Endothelial cell of umbilical vein (primary cell): ENCODE data around the gene FABP1. TPM values are rescaled to one million over a fixed set of nuclear protein-coding genes. Genes with fewer than 3 reads are reported as not detected.

Source experiments
- BruUV-seq: library from RNA; stranded (reverse); fragments of 400-500 nt; replicated peaks from 2 replicates; lab custom pipeline; 2021; lab: Mats Ljungman, UMichigan
- CTCF ChIA-PET: fragments of 300-600, 350-600 bp; sonication (Branson Sonifier 250); formaldehyde crosslinking; loops from one replicate; lab custom pipeline; 2021; ENCODE audit warnings: antibody characterized with exemption, inconsistent platforms; lab: Charles Lee
- POLR2A ChIA-PET: fragments of 300-600, 350-600 bp; sonication (Branson Sonifier 250); formaldehyde crosslinking; loops from one replicate; lab custom pipeline; 2021; ENCODE audit warnings: antibody characterized with exemption, inconsistent platforms; lab: Charles Lee
- DNase-seq: peaks from one replicate; pipeline ENCODE4 v3.0.0-alpha.2; 2011; ENCODE audit warnings: low read depth, low spot score
- FAIRE-seq: peaks from 2 replicates; lab custom pipeline; 2011; peaks lifted over from hg19 to GRCh38; lab: Jason Lieb, UNC
- H2AFZ ChIP-seq: 2 replicates; pipeline ENCODE4 v1.6.0; 2012; ENCODE audit warnings: low read depth, low read length, control low read depth, inconsistent platforms
- H3K27ac ChIP-seq: 2 replicates; pipeline ENCODE4 v1.5.1; 2011; ENCODE audit warnings: low read depth, mild to moderate bottlenecking, control low read depth, low read length, moderate library complexity; ENCODE audit not compliant: insufficient read depth
- H3K27me3 ChIP-seq, 2 experiments: 2 replicates each; pipeline versions ENCODE4 v1.6.0 to v1.6.1; 2011; ENCODE audit warnings: low read length in 2 of 2, mixed read lengths in 1 of 2; ENCODE audit not compliant: control insufficient read depth in 2 of 2, insufficient read depth in 2 of 2
- H3K36me3 ChIP-seq, 2 experiments: 2 replicates in 1 of 2; 3 replicates in 1 of 2; pipeline ENCODE4 v1.5.1; 2011; ENCODE audit warnings: low read length in 2 of 2, mild to moderate bottlenecking in 1 of 2, moderate library complexity in 1 of 2; ENCODE audit not compliant: control insufficient read depth in 2 of 2, insufficient read depth in 2 of 2; ENCODE audit errors: extremely low read depth in 1 of 2
- H3K4me1 ChIP-seq: 3 replicates; pipeline ENCODE4 v1.5.1; 2011; ENCODE audit warnings: mild to moderate bottlenecking, low read length; ENCODE audit not compliant: control insufficient read depth, insufficient read depth; ENCODE audit errors: extremely low read depth
- H3K4me2 ChIP-seq: 2 replicates; pipeline ENCODE4 v1.6.1; 2011; ENCODE audit warnings: low read length, control low read depth, mixed read lengths; ENCODE audit not compliant: insufficient read depth
- H3K4me3 ChIP-seq, 3 experiments: fragments of 200-600 bp in 1 of 3; sonication (generic), shearing (Covaris generic) in 1 of 3; replicated peaks in 1 of 3; 2 replicates each; pipeline ENCODE4 v1.5.1; 2011 to 2016; ENCODE audit warnings: control low read depth in 3 of 3, low read length in 3 of 3, mild to moderate bottlenecking in 2 of 3, inconsistent platforms in 1 of 3, low read depth in 1 of 3, moderate library complexity in 1 of 3; ENCODE audit not compliant: insufficient read depth in 1 of 3
- H3K79me2 ChIP-seq: 2 replicates; pipeline ENCODE4 v1.6.0; 2012; ENCODE audit warnings: low read length, inconsistent platforms; ENCODE audit not compliant: control insufficient read depth, insufficient read depth
- H3K9ac ChIP-seq: replicated peaks from 2 replicates; pipeline ENCODE3; 2011; ENCODE audit warnings: low read length, control low read depth; ENCODE audit not compliant: insufficient read depth; ENCODE audit errors: extremely low read depth
- H3K9me1 ChIP-seq: replicated peaks from 3 replicates; pipeline ENCODE4 v1.6.0; 2011; ENCODE audit warnings: mild to moderate bottlenecking, low read length; ENCODE audit not compliant: control insufficient read depth, insufficient read depth; ENCODE audit errors: extremely low read depth
- H3K9me3 ChIP-seq: replicated peaks from 2 replicates; pipeline ENCODE4 v1.5.1; 2012; ENCODE audit warnings: low read length, inconsistent platforms; ENCODE audit not compliant: control insufficient read depth, insufficient read depth
- H4K20me1 ChIP-seq: replicated peaks from 2 replicates; pipeline ENCODE3; 2011; ENCODE audit warnings: mild to moderate bottlenecking, low read length; ENCODE audit not compliant: control insufficient read depth, insufficient read depth; ENCODE audit errors: extremely low read depth
- EZH2 ChIP-seq: IDR thresholded peaks from 2 replicates; pipeline ENCODE4 v1.6.1; 2012; ENCODE audit warnings: borderline replicate concordance, low read depth, mild to moderate bottlenecking, moderate library complexity, low read length, inconsistent platforms; ENCODE audit not compliant: severe bottlenecking
- FOS ChIP-seq: IDR thresholded peaks from 2 replicates; pipeline ENCODE4 v1.6.1; 2011; ENCODE audit warnings: mild to moderate bottlenecking, low read length, moderate library complexity, borderline replicate concordance; ENCODE audit not compliant: insufficient read depth
- JUN ChIP-seq: IDR thresholded peaks from 2 replicates; pipeline ENCODE4 v1.6.1; 2011; ENCODE audit warnings: borderline replicate concordance, low read depth; ENCODE audit not compliant: insufficient read length, insufficient read depth
- MAX ChIP-seq: IDR thresholded peaks from 2 replicates; pipeline ENCODE4 v1.6.1; 2011; ENCODE audit not compliant: insufficient read depth, insufficient read length
- dilution Hi-C: fragments of 300-500 bp; cut with MboI; formaldehyde crosslinking; loops from one replicate; pipeline ENCODE4 v1.15.0; 2019; ENCODE audit warnings: low sequenced_read_pairs; ENCODE audit not compliant: extremely low pct_ligation_motif_present
- intact Hi-C: fragments of 100-400 bp; cut with micrococcal nuclease; formaldehyde crosslinking; loops from one replicate; pipeline ENCODE4 v1.10.0; 2022
- polyA plus RNA-seq, 4 experiments: library from polyadenylated mRNA; depleted of rRNA in 3 of 4; stranded (reverse) in 3 of 4; unstranded in 1 of 4; fragments of >200 nt; gene quantifications; 2 replicates each; pipeline versions ENCODE4 v1.2.1 to v1.2.3, GENCODE V29; 2011 to 2012; ENCODE audit warnings: missing spikeins in 1 of 4
- total RNA-seq: library from RNA; stranded (reverse); gene quantifications from 2 replicates; pipeline ENCODE4 v1.2.3, GENCODE V29; 2021
- TF ChIP-seq, protein P1 (sequence below), 2 donors: IDR thresholded peaks; 1 replicate in 1 of 2; 2 replicates in 1 of 2; pipeline ENCODE4 v1.5.1; 2011; ENCODE audit warnings: low read length in 2 of 2, mild to moderate bottlenecking in 2 of 2, moderate library complexity in 2 of 2, control low read depth in 1 of 2, inconsistent platforms in 1 of 2, low read depth in 1 of 2; ENCODE audit not compliant: insufficient read depth in 1 of 2; ENCODE audit errors: extremely low read depth in 1 of 2

FABP1 gene
- total and polyA plus RNA-seq, 2 donors (not counting 3 experiments of a cell fraction or from before 2014, with no cell fraction given): not detected

GRCh38 chr2:88159955-88160415, 32.1 kb upstream of the FABP1 start:
- H3K4me1 ChIP-seq: no peaks in the 10 kb centered on the region
- no peak overlapping the region for H3K27ac ChIP-seq
- intact Hi-C loops (loop anchor here (1.0 kb wide), 1 partner anchor 100 kb away; no protein-coding TSS in a partner anchor), dilution Hi-C loops (no loop called here)
- no peaks in the 10 kb centered on the region for H3K9me1 ChIP-seq
- ChIA-PET POLR2A (no interaction called here), CTCF (interaction anchor here (0.6 to 4.2 kb wide), 25 partner anchors 9 to 162 kb away, joined by 3 to 215 read pairs (median 3); partner anchors contain the start of genes RNU2-63P and THNSL2)
- no peak overlapping the region for H3K4me3 ChIP-seq
- DNase-seq: peak; percentile 49
- no peak overlapping the region for H2AFZ ChIP-seq
- no peaks in the 10 kb centered on the region for H4K20me1 ChIP-seq
- no peak for TF ChIP-seq FOS
- TF ChIP-seq, protein P1, sequence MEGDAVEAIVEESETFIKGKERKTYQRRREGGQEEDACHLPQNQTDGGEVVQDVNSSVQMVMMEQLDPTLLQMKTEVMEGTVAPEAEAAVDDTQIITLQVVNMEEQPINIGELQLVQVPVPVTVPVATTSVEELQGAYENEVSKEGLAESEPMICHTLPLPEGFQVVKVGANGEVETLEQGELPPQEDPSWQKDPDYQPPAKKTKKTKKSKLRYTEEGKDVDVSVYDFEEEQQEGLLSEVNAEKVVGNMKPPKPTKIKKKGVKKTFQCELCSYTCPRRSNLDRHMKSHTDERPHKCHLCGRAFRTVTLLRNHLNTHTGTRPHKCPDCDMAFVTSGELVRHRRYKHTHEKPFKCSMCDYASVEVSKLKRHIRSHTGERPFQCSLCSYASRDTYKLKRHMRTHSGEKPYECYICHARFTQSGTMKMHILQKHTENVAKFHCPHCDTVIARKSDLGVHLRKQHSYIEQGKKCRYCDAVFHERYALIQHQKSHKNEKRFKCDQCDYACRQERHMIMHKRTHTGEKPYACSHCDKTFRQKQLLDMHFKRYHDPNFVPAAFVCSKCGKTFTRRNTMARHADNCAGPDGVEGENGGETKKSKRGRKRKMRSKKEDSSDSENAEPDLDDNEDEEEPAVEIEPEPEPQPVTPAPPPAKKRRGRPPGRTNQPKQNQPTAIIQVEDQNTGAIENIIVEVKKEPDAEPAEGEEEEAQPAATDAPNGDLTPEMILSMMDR (IDR thresholded peaks at IDR 0.05; ENCODE audit: extremely low read depth in 1 of 2, insufficient read depth in 1 of 2, low read depth in 1 of 2, low read length in 2 of 2): peak; percentile 74 to 78
- no peaks in the 10 kb centered on the region for H3K36me3 ChIP-seq
- BruUV-seq: no TSS peak
- H3K9me3 ChIP-seq: no peaks in the 10 kb centered on the region
- no peak overlapping the region for H3K9ac ChIP-seq
- H3K4me2 ChIP-seq: no peak overlapping the region
- no peaks in the 10 kb centered on the region for H3K27me3 ChIP-seq
- peak; percentile 81 for FAIRE-seq
- no peaks in the 10 kb centered on the region for H3K79me2 ChIP-seq

- dilution Hi-C loops: no loop called here
- H3K4me3 ChIP-seq: no peak overlapping the region
- no peak overlapping the region for H3K9ac ChIP-seq
- POLR2A ChIA-PET: no interaction called here
- H3K27ac ChIP-seq: no peak overlapping the region
- no peaks in the 10 kb centered on the region for H3K4me1 ChIP-seq
- H3K9me3 ChIP-seq: no peaks in the 10 kb centered on the region
- TF ChIP-seq EZH2: no peak
- TF ChIP-seq JUN: no peak
- TF ChIP-seq, protein P1 (IDR thresholded peaks at IDR 0.05; ENCODE audit: extremely low read depth in 1 of 2, insufficient read depth in 1 of 2, low read depth in 1 of 2, low read length in 2 of 2): no peak
- no peak for TF ChIP-seq MAX
- no TSS peak for BruUV-seq
- CTCF ChIA-PET: interaction anchor here (0.6 to 4.2 kb wide), 20 partner anchors 9 to 161 kb away, joined by 3 to 215 read pairs (median 3); partner anchors contain the start of genes RNU2-63P and THNSL2
- H3K36me3 ChIP-seq: no peaks in the 10 kb centered on the region
- H4K20me1 ChIP-seq: no peaks in the 10 kb centered on the region
- intact Hi-C loops: no loop called here
- no peak for DNase-seq
- H3K79me2 ChIP-seq: no peaks in the 10 kb centered on the region
- H3K27me3 ChIP-seq: no peaks in the 10 kb centered on the region
- FAIRE-seq: no peak
- no peak overlapping the region for H3K4me2 ChIP-seq
- H3K9me1 ChIP-seq: no peaks in the 10 kb centered on the region
- H2AFZ ChIP-seq: no peak overlapping the region
Measured at GRCh38 chr2:88159481-88159880, 31.6 kb upstream of the FABP1 start.
